GM19468 (cell line): ENCODE results near the gene ZFAND2A.

Source experiments
- ATAC-seq: cut with Tn5 transposase; IDR thresholded peaks from one replicate; pipeline ENCODE4 v1.9.1; 2021; ENCODE audit warnings: mild to moderate bottlenecking, moderate library complexity, moderate number of reproducible peaks; ENCODE audit not compliant: unreplicated experiment; ENCODE audit errors: extremely low read depth

The ZFAND2A gene

GRCh38 chr7:1111156-1111555, 48.8 kb downstream of the ZFAND2A start:
- ATAC-seq: no peak

GRCh38 chr7:1110358-1110757, 49.6 kb downstream of the ZFAND2A start:
- ATAC-seq: no peak

- ATAC-seq: no peak
These were observed 50.2 kb downstream of the ZFAND2A start for GRCh38 chr7:1109581-1110310.

- ATAC-seq: no peak
These were observed 51.6 kb downstream of the ZFAND2A start for GRCh38 chr7:1108264-1108920.

- no peak for ATAC-seq
These were observed 53.1 kb downstream of the ZFAND2A start for GRCh38 chr7:1106793-1107421.

GRCh38 chr7:1106063-1106792, 53.8 kb downstream of the ZFAND2A start:
- ATAC-seq: no peak

- peak; percentile 45 for ATAC-seq
These were observed 54.8 kb downstream of the ZFAND2A start for GRCh38 chr7:1105189-1105588.

- no peak for ATAC-seq
These were observed 55.3 kb downstream of the ZFAND2A start for GRCh38 chr7:1104516-1105179.

GRCh38 chr7:1103789-1104515, 56.0 kb downstream of the ZFAND2A start:
- ATAC-seq: no peak

- no peak for ATAC-seq
These were observed 56.8 kb downstream of the ZFAND2A start for GRCh38 chr7:1103009-1103788.
